ENCODE data around the gene AKAP10.

GRCh38 chr17:19939993-19940721, 37.5 kb downstream of the AKAP10 start:
- TF ChIP-seq EZH2phosphoT487 (conservative IDR thresholded peaks at IDR 0.05; ENCODE audit: low read length) (no peak), CTCF (IDR thresholded peaks at IDR 0.05; ENCODE audit: insufficient read depth, low read length, poor library complexity, severe bottlenecking) (no peak)

Measured in SU-DHL-6 (cell line).